Fibroblast of mammary gland (primary cell): ENCODE measurements around the gene DGAT2L6.

ENCODE experiments used
- DNase-seq: peaks from one replicate; pipeline ENCODE4 v3.0.0-alpha.2; 2010; ENCODE audit warnings: low read depth
- H3K4me3 ChIP-seq: 2 replicates; pipeline ENCODE4 v1.5.1; 2011; ENCODE audit warnings: low read depth, mild to moderate bottlenecking, low read length, moderate library complexity; ENCODE audit not compliant: control insufficient read depth
- CTCF ChIP-seq: conservative IDR thresholded peaks from 2 replicates; pipeline ENCODE4 v1.5.1; 2011; ENCODE audit warnings: low read depth, low read length, inconsistent platforms; ENCODE audit not compliant: control insufficient read depth, insufficient read depth

DGAT2L6 gene

GRCh38 chrX:70171624-70172023, 5.7 kb upstream of the DGAT2L6 start:
- DNase-seq: peak; percentile 28
- TF ChIP-seq CTCF: no peak
- no peak overlapping the region for H3K4me3 ChIP-seq

GRCh38 chrX:70172221-70172620, 5.1 kb upstream of the DGAT2L6 start:
- TF ChIP-seq CTCF: no peak
- peak; percentile 66 for DNase-seq
- H3K4me3 ChIP-seq: no peak overlapping the region

GRCh38 chrX:70172964-70173363, 4.3 kb upstream of the DGAT2L6 start:
- no peak overlapping the region for H3K4me3 ChIP-seq
- no peak for TF ChIP-seq CTCF
- no peak for DNase-seq

GRCh38 chrX:70174754-70175153, 2.5 kb upstream of the DGAT2L6 start:
- DNase-seq: peak; percentile 78

GRCh38 chrX:70175338-70175737, 1.9 kb upstream of the DGAT2L6 start:
- no peak overlapping the region for H3K4me3 ChIP-seq
- TF ChIP-seq CTCF: no peak
- DNase-seq: no peak

More at GRCh38 chrX:70174754-70175153, 2.5 kb upstream of the DGAT2L6 start:
- TF ChIP-seq CTCF: no peak
- H3K4me3 ChIP-seq: no peak overlapping the region

GRCh38 chrX:70183091-70183490, 5.8 kb downstream of the DGAT2L6 start:
- no peak for DNase-seq
- TF ChIP-seq CTCF: no peak
- no peak overlapping the region for H3K4me3 ChIP-seq

GRCh38 chrX:70190225-70190624, 12.9 kb downstream of the DGAT2L6 start:
- no peak for DNase-seq
- TF ChIP-seq CTCF: no peak
- H3K4me3 ChIP-seq: no peak overlapping the region
